OCI-LY1 (cell line): ENCODE data around the gene MTF2.

Experiments used
- H2AFZ ChIP-seq: fragments of 200-600 bp; sonication (generic), shearing (Covaris generic); 2 replicates; pipeline ENCODE4 v1.6.0; 2014; ENCODE audit warnings: antibody characterized with exemption, mild to moderate bottlenecking, low read length
- H3F3A ChIP-seq: fragments of 200-600 bp; sonication (generic), shearing (Covaris generic); 2 replicates; pipeline ENCODE4 v1.6.0; 2014; ENCODE audit warnings: mild to moderate bottlenecking, antibody characterized with exemption, low read length, moderate library complexity; ENCODE audit not compliant: insufficient read depth
- H3K27ac ChIP-seq: fragments of 200-600 bp; sonication (generic); 2 replicates; pipeline ENCODE4 v1.5.1; 2014; ENCODE audit warnings: low read length, mixed run types, mild to moderate bottlenecking, low read depth; ENCODE audit not compliant: poor library complexity, severe bottlenecking
- H3K27me3 ChIP-seq: fragments of 200-600 bp; sonication (generic); 2 replicates; pipeline ENCODE4 v1.6.0; 2014; ENCODE audit warnings: antibody characterized with exemption, mild to moderate bottlenecking, low read length, moderate library complexity; ENCODE audit not compliant: insufficient read depth
- H3K36me3 ChIP-seq: fragments of 200-600 bp; sonication (generic); 2 replicates; pipeline ENCODE4 v1.6.1; 2014; ENCODE audit warnings: mild to moderate bottlenecking, antibody characterized with exemption, low read length, moderate library complexity, mixed read lengths; ENCODE audit not compliant: insufficient read depth
- H3K4me1 ChIP-seq: fragments of 200-600 bp; sonication (generic); 2 replicates; pipeline ENCODE4 v1.5.1; 2014; ENCODE audit warnings: mild to moderate bottlenecking, low read length, moderate library complexity; ENCODE audit not compliant: insufficient read depth, severe bottlenecking
- H3K4me2 ChIP-seq: fragments of 200-600 bp; sonication (generic), shearing (Covaris generic); 2 replicates; pipeline ENCODE4 v1.6.1; 2014; ENCODE audit warnings: low read length
- H3K4me3 ChIP-seq: fragments of 200-600 bp; sonication (generic); 2 replicates; pipeline ENCODE4 v1.5.1; 2014; ENCODE audit warnings: low read length, low read depth, mild to moderate bottlenecking, mixed read lengths; ENCODE audit not compliant: poor library complexity, severe bottlenecking
- H3K79me2 ChIP-seq: fragments of 200-600 bp; shearing (Covaris generic); 2 replicates; pipeline ENCODE4 v1.6.1; 2016; ENCODE audit warnings: mixed run types, low read length, mixed read lengths; ENCODE audit not compliant: insufficient read depth
- H3K9ac ChIP-seq: fragments of 200-600 bp; sonication (generic), shearing (Covaris generic); 2 replicates; pipeline ENCODE4 v1.6.1; 2014; ENCODE audit warnings: mild to moderate bottlenecking, low read length, mixed read lengths
- H3K9me2 ChIP-seq: fragments of 200-600 bp; sonication (generic), shearing (Covaris generic); 2 replicates; pipeline ENCODE4 v1.6.1; 2014; ENCODE audit warnings: low read depth, mild to moderate bottlenecking, low read length, mixed read lengths
- H3K9me3 ChIP-seq: fragments of 200-600 bp; shearing (Covaris generic); 2 replicates; pipeline ENCODE4 v1.6.1; 2014; ENCODE audit warnings: low read length, mixed read lengths
- H4K20me1 ChIP-seq: fragments of 200-600 bp; sonication (generic), shearing (Covaris generic); 2 replicates; pipeline ENCODE4 v1.6.0; 2016; ENCODE audit warnings: mild to moderate bottlenecking, low read length; ENCODE audit not compliant: insufficient read depth
- EZH2 ChIP-seq: fragments of 200-600 bp; sonication (generic), shearing (Covaris generic); IDR thresholded peaks from 2 replicates; pipeline ENCODE4 v1.8.0; 2017; ENCODE audit warnings: borderline replicate concordance, mixed run types, mild to moderate bottlenecking, antibody characterized with exemption, low read length, moderate library complexity, mixed read lengths
- TF ChIP-seq, protein P1 (sequence below): fragments of 200-600 bp; sonication (generic), shearing (Covaris generic); IDR thresholded peaks from 2 replicates; pipeline ENCODE4 v1.5.1; 2017; ENCODE audit warnings: mild to moderate bottlenecking, antibody characterized with exemption, low read length, moderate library complexity, mixed read lengths

Gene MTF2

DNA sequence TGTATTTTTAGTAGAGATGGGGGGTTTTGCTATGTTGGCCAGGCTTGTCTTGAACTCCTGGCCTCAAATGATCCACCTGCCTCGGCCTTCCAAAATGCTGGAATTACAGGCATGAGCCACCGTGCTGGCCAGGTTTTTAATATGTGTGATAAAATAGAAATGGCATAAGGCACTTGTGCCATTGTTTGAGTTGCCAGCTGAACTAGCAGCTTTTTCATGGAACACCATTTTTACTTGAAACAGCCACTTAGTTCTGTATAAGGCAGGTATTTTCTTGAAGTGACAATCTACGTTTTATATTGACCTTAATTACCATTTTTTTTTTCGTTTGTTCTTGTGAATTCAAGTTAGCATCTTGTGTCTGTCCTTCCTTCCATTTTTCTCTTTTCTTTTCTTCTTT, 28.3 kb downstream of the MTF2 start:
- no peaks in the 10 kb centered on the region for H3F3A ChIP-seq
- no peak overlapping the region for H3K4me2 ChIP-seq
- no peaks in the 10 kb centered on the region for H3K27me3 ChIP-seq
- no peak overlapping the region for H3K9ac ChIP-seq
- no peak overlapping the region for H3K4me3 ChIP-seq
- no peaks in the 10 kb centered on the region for H3K9me2 ChIP-seq
- H3K4me1 ChIP-seq, result peaks cover 25% of the 10 kb centered on the region
- H3K36me3 ChIP-seq, result peaks cover 87% of the 10 kb centered on the region
- H2AFZ ChIP-seq, result no peak overlapping the region
- peaks cover 5% of the 10 kb centered on the region for H4K20me1 ChIP-seq
- no peak for TF ChIP-seq EZH2
- TF ChIP-seq, protein P1, sequence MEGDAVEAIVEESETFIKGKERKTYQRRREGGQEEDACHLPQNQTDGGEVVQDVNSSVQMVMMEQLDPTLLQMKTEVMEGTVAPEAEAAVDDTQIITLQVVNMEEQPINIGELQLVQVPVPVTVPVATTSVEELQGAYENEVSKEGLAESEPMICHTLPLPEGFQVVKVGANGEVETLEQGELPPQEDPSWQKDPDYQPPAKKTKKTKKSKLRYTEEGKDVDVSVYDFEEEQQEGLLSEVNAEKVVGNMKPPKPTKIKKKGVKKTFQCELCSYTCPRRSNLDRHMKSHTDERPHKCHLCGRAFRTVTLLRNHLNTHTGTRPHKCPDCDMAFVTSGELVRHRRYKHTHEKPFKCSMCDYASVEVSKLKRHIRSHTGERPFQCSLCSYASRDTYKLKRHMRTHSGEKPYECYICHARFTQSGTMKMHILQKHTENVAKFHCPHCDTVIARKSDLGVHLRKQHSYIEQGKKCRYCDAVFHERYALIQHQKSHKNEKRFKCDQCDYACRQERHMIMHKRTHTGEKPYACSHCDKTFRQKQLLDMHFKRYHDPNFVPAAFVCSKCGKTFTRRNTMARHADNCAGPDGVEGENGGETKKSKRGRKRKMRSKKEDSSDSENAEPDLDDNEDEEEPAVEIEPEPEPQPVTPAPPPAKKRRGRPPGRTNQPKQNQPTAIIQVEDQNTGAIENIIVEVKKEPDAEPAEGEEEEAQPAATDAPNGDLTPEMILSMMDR, result no peak
- H3K27ac ChIP-seq, result no peak overlapping the region
- peaks cover 7% of the 10 kb centered on the region; the same call in 1 of the 2 replicates for H3K9me3 ChIP-seq
- peaks cover 97% of the 10 kb centered on the region for H3K79me2 ChIP-seq

DNA sequence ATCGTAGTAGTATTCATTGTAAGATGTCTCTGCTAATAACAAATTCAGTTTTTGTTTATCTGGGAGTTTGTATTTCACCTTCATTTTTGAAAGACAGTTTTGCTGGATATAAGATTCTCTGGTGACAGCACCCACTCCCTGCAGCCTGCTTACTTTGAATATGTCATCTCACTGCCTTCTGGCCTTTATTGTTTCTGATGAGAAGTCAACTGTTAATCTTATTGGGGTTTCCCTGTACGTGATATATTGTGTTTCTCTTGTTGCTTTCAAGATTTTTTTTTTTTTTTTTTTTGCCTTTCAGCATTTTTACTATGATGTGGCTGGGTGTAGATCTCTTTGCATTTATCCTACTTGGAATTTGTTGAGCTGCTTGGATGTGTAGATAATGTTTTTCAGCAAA, 29.3 kb downstream of the MTF2 start:
- Histone ChIP-seq H3K4me1 (peaks cover 25% of the 10 kb centered on the region), H3K4me2 (no peak overlapping the region), H3F3A (no peaks in the 10 kb centered on the region), H4K20me1 (peaks cover 5% of the 10 kb centered on the region), H3K27ac (no peak overlapping the region), H3K4me3 (no peak overlapping the region), H3K79me2 (peaks cover 95% of the 10 kb centered on the region), H3K9me3 (peaks cover 7% of the 10 kb centered on the region; the same call in 1 of the 2 replicates), H3K9ac (no peak overlapping the region), H2AFZ (no peak overlapping the region), H3K27me3 (no peaks in the 10 kb centered on the region), H3K36me3 (peaks cover 89% of the 10 kb centered on the region), H3K9me2 (no peaks in the 10 kb centered on the region)
- no peak for TF ChIP-seq EZH2
- TF ChIP-seq, protein P1, result no peak

DNA sequence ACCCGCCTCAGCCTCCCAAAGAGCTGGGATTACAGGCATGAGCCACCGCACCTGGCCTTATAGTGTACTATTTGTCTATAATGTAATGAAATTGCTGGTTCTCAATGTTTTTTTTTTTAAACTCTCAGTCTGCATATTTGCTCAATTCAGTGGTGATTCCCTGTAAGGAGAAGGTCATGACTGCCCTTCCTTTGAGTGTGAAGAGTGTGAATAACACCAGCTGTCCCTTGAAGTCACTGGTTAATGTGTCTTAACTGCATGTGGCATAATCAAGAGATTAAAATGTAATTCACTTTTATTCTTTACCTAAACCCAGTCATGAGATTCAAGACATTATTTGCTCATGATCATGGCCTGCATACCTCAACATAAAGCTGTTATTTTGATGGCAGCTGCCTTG, 30.5 kb downstream of the MTF2 start:
- Histone ChIP-seq H3K4me2 (no peak overlapping the region), H3K27ac (no peak overlapping the region), H3K4me1 (peaks cover 25% of the 10 kb centered on the region), H2AFZ (no peak overlapping the region), H3K36me3 (peaks cover 86% of the 10 kb centered on the region), H3K9me2 (no peaks in the 10 kb centered on the region), H3K79me2 (peaks cover 95% of the 10 kb centered on the region), H3K27me3 (no peaks in the 10 kb centered on the region), H3K9ac (no peak overlapping the region), H3K4me3 (no peak overlapping the region), H3K9me3 (peaks cover 7% of the 10 kb centered on the region; the same call in 1 of the 2 replicates), H4K20me1 (peaks cover 5% of the 10 kb centered on the region), H3F3A (no peaks in the 10 kb centered on the region)
- TF ChIP-seq, protein P1, result no peak
- no peak for TF ChIP-seq EZH2
